Activated naive CD4-positive, alpha-beta T cell treated with anti-CD3 and anti-CD28 coated beads for 36 hours (primary cell): Measurements from ENCODE around the gene STMN3. TPM values are rescaled to one million over a fixed set of nuclear protein-coding genes. Genes with fewer than 3 reads are reported as not detected.
"Not testable (repeated sequence)": the region's sequence is repeated elsewhere in the genome, so short reads cannot be mapped to it uniquely, and the experiment has no call there.

Source experiments
- CTCF ChIA-PET: fragments of 350-600 bp; sonication (Branson Sonifier 250); formaldehyde crosslinking; loops from one replicate; lab custom pipeline; 2021; ENCODE audit warnings: antibody characterized with exemption; lab: Charles Lee
- DNase-seq: peaks from one replicate; pipeline ENCODE4 v3.0.0-alpha.2; 2020
- H3K27ac Mint-ChIP-seq: one replicate; pipeline ENCODE4 v1.8.0; 2021; ENCODE audit warnings: mild to moderate bottlenecking, mixed read lengths
- H3K27me3 Mint-ChIP-seq: one replicate; pipeline ENCODE4 v1.8.0; 2021; ENCODE audit warnings: low read depth, mixed read lengths
- H3K36me3 Mint-ChIP-seq: one replicate; pipeline ENCODE4 v1.8.0; 2021; ENCODE audit warnings: low read depth, mixed read lengths
- H3K4me1 Mint-ChIP-seq: one replicate; pipeline ENCODE4 v1.8.0; 2021; ENCODE audit warnings: low read depth, mixed read lengths
- H3K4me3 Mint-ChIP-seq: one replicate; pipeline ENCODE4 v1.8.0; 2021; ENCODE audit warnings: mild to moderate bottlenecking, moderate library complexity, mixed read lengths
- H3K9me3 Mint-ChIP-seq: one replicate; pipeline ENCODE4 v1.8.0; 2021; ENCODE audit warnings: mixed read lengths
- intact Hi-C: fragments of 100-400 bp; cut with micrococcal nuclease; formaldehyde crosslinking; loops from one replicate; pipeline ENCODE4 v1.15.1; 2023
- total RNA-seq, 2 experiments: library from RNA; stranded (reverse); gene quantifications; one replicate each; pipeline ENCODE4 v1.2.3, GENCODE V29; 2021

Gene STMN3
- total RNA-seq, 2 experiments from 2014 or later: 6.7 to 7.3 TPM

- CTCF ChIA-PET: no interaction called here
- peaks cover 20% of the 10 kb centered on the region for H3K36me3 Mint-ChIP-seq
- no peaks in the 10 kb centered on the region for H3K27me3 Mint-ChIP-seq
- no peaks in the 10 kb centered on the region for H3K9me3 Mint-ChIP-seq
- H3K27ac Mint-ChIP-seq: no peak overlapping the region
- H3K4me3 Mint-ChIP-seq: no peak overlapping the region
- peaks cover 12% of the 10 kb centered on the region for H3K4me1 Mint-ChIP-seq
- DNase-seq: no peak
- intact Hi-C loops: no loop called here
These were observed 34.1 kb downstream of the STMN3 start for GRCh38 chr20:63619086-63619485.

GRCh38 chr20:63618291-63618980, 34.8 kb downstream of the STMN3 start:
- peaks cover 12% of the 10 kb centered on the region for H3K4me1 Mint-ChIP-seq
- CTCF ChIA-PET: no interaction called here
- no peak for DNase-seq
- H3K4me3 Mint-ChIP-seq: no peak overlapping the region
- no peak overlapping the region for H3K27ac Mint-ChIP-seq
- intact Hi-C loops: no loop called here
- H3K27me3 Mint-ChIP-seq: no peaks in the 10 kb centered on the region
- H3K36me3 Mint-ChIP-seq: peaks cover 22% of the 10 kb centered on the region
- H3K9me3 Mint-ChIP-seq: no peaks in the 10 kb centered on the region

- intact Hi-C loops: no loop called here
- H3K4me1 Mint-ChIP-seq: peaks cover 12% of the 10 kb centered on the region
- no peak for DNase-seq
- no peak overlapping the region for H3K4me3 Mint-ChIP-seq
- H3K9me3 Mint-ChIP-seq: no peaks in the 10 kb centered on the region
- H3K27ac Mint-ChIP-seq: no peak overlapping the region
- CTCF ChIA-PET: no interaction called here
- peaks cover 26% of the 10 kb centered on the region for H3K36me3 Mint-ChIP-seq
- no peaks in the 10 kb centered on the region for H3K27me3 Mint-ChIP-seq
These were observed 35.4 kb downstream of the STMN3 start for GRCh38 chr20:63617876-63618265.

- Mint-ChIP-seq H3K4me3 (no peak overlapping the region), H3K27me3 (no peaks in the 10 kb centered on the region), H3K36me3 (peaks cover 27% of the 10 kb centered on the region), H3K27ac (no peak overlapping the region), H3K9me3 (no peaks in the 10 kb centered on the region), H3K4me1 (peaks cover 6% of the 10 kb centered on the region)
- DNase-seq: no peak
- CTCF ChIA-PET: interaction anchor here (1.0 kb wide), 1 partner anchor 55 kb away, joined by 3 read pairs; no protein-coding TSS in a partner anchor
- intact Hi-C loops: no loop called here
These were observed 35.9 kb downstream of the STMN3 start for GRCh38 chr20:63617092-63617875.

GRCh38 chr20:63613863-63614594, 39.2 kb downstream of the STMN3 start:
- CTCF ChIA-PET: interaction anchor here (0.7 kb wide), 1 partner anchor 90 kb away, joined by 3 read pairs; no protein-coding TSS in a partner anchor
- H3K27ac Mint-ChIP-seq, H3K9me3 Mint-ChIP-seq, intact Hi-C loops, H3K4me3 Mint-ChIP-seq, H3K4me1 Mint-ChIP-seq, H3K27me3 Mint-ChIP-seq, DNase-seq: not testable (repeated sequence)
- H3K36me3 Mint-ChIP-seq: peaks cover 27% of the 10 kb centered on the region

- CTCF ChIA-PET: interaction anchor here (0.7 kb wide), 1 partner anchor 239 kb away, joined by 3 read pairs; no protein-coding TSS in a partner anchor
- Mint-ChIP-seq H3K27ac (no peak overlapping the region), H3K4me1 (no peaks in the 10 kb centered on the region), H3K9me3 (no peaks in the 10 kb centered on the region), H3K27me3 (no peaks in the 10 kb centered on the region), H3K4me3 (no peak overlapping the region), H3K36me3 (peaks cover 24% of the 10 kb centered on the region)
- no peak for DNase-seq
- intact Hi-C loops: no loop called here
These were observed 40.8 kb downstream of the STMN3 start for GRCh38 chr20:63612276-63612931.

- H3K9me3 Mint-ChIP-seq: no peaks in the 10 kb centered on the region
- DNase-seq: no peak
- peaks cover 4% of the 10 kb centered on the region for H3K4me1 Mint-ChIP-seq
- H3K4me3 Mint-ChIP-seq: no peak overlapping the region
- CTCF ChIA-PET: interaction anchor here (0.7 kb wide), 1 partner anchor 138 kb away, joined by 3 read pairs; no protein-coding TSS in a partner anchor
- no peak overlapping the region for H3K27ac Mint-ChIP-seq
- intact Hi-C loops: no loop called here
- peaks cover 21% of the 10 kb centered on the region for H3K36me3 Mint-ChIP-seq
- H3K27me3 Mint-ChIP-seq: no peaks in the 10 kb centered on the region
These were observed 41.6 kb downstream of the STMN3 start for GRCh38 chr20:63611646-63612045.

GRCh38 chr20:63610581-63611435, 42.4 kb downstream of the STMN3 start:
- Mint-ChIP-seq H3K36me3 (peaks cover 16% of the 10 kb centered on the region), H3K27ac (no peak overlapping the region), H3K4me1 (peaks cover 6% of the 10 kb centered on the region), H3K4me3 (no peak overlapping the region), H3K27me3 (no peaks in the 10 kb centered on the region), H3K9me3 (no peaks in the 10 kb centered on the region)
- CTCF ChIA-PET: no interaction called here
- intact Hi-C loops: no loop called here
- no peak for DNase-seq

GRCh38 chr20:63606686-63607085, 46.5 kb downstream of the STMN3 start:
- Mint-ChIP-seq H3K4me1 (peaks cover 8% of the 10 kb centered on the region), H3K36me3 (peaks cover 14% of the 10 kb centered on the region), H3K27ac (no peak overlapping the region), H3K9me3 (no peaks in the 10 kb centered on the region), H3K4me3 (no peak overlapping the region), H3K27me3 (no peaks in the 10 kb centered on the region)
- no peak for DNase-seq
- intact Hi-C loops: no loop called here
- CTCF ChIA-PET: no interaction called here

GRCh38 chr20:63602321-63602720, 50.9 kb downstream of the STMN3 start:
- H3K36me3 Mint-ChIP-seq: peaks cover 16% of the 10 kb centered on the region
- H3K4me3 Mint-ChIP-seq: no peak overlapping the region
- H3K27me3 Mint-ChIP-seq: no peaks in the 10 kb centered on the region
- intact Hi-C loops: no loop called here
- DNase-seq: no peak
- peaks cover 8% of the 10 kb centered on the region for H3K4me1 Mint-ChIP-seq
- no peak overlapping the region for H3K27ac Mint-ChIP-seq
- no peaks in the 10 kb centered on the region for H3K9me3 Mint-ChIP-seq
- CTCF ChIA-PET: no interaction called here

GRCh38 chr20:63601679-63602078, 51.5 kb downstream of the STMN3 start:
- CTCF ChIA-PET, H3K9me3 Mint-ChIP-seq, intact Hi-C loops, H3K4me1 Mint-ChIP-seq, H3K27ac Mint-ChIP-seq, H3K4me3 Mint-ChIP-seq, DNase-seq, H3K27me3 Mint-ChIP-seq: not testable (repeated sequence)
- H3K36me3 Mint-ChIP-seq: peaks cover 16% of the 10 kb centered on the region
